Measurements from ENCODE around the gene SLC36A3. TPM values are rescaled to one million over a fixed set of nuclear protein-coding genes. Genes with fewer than 3 reads are reported as not detected.

SLC36A3 gene
- total and polyA plus RNA-seq, 2 of the 4 experiments (the other 2 are of a cell fraction) = not detected

DNA sequence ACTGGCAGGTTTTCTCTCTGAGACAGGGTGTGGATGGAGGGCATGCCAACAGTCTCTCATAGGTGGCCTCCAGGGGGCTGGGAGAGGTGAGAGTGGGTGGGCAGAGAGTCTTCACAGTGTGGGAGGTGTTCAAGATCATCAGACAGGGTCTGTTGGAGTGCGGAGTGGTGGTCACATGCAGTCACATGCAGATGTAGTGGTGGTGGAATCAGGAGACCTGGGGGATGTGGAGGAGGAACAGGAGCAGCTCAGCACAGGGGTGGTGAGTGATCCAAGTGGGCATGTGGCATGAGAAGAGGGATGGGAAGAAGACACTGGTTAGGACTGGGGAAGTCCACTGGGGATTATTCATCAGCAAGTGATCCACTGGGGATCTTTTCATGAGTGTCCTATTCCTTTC is 44.8 kb downstream of the SLC36A3 start:
- in situ Hi-C loops (cut with MboI; ENCODE audit: low sequenced_read_pairs) (no loop called here), dilution Hi-C loops (cut with HindIII; ENCODE audit: low sequenced_read_pairs, unreplicated experiment) (no loop called here), intact Hi-C loops (cut with micrococcal nuclease) (no loop called here)
- Histone ChIP-seq H3K79me1 (ENCODE audit: low read depth in 1 of 2, low read length in 2 of 2) (peaks cover 0 to under 1% of the 10 kb centered on the region in 2 experiments; a peak in 1 of 4 replicates), H3K36me3 (ENCODE audit: control insufficient read depth, insufficient read depth, low read length) (no peaks in the 10 kb centered on the region), H3K4me1 (ENCODE audit: control insufficient read depth, insufficient read depth, low read length) (no peaks in the 10 kb centered on the region; the same call in 1 of the 2 replicates), H4K20me1 (ENCODE audit: insufficient read depth, low read length) (no peaks in the 10 kb centered on the region), H3K9ac (ENCODE audit: low read depth, low read length) (no peak overlapping the region), H3K9me1 (ENCODE audit: insufficient read depth, low read length) (0 out of 2 replicates have a peak, but pooled peaks cover 2% of the 10 kb centered on the region), H4K5ac (ENCODE audit: low read depth, low read length) (no peak overlapping the region), H2BK20ac (ENCODE audit: low read depth, low read length) (no peak overlapping the region), H3K4me2 (ENCODE audit: low read depth, low read length) (no peak overlapping the region), H3K18ac (ENCODE audit: low read depth, low read length) (no peak overlapping the region), H3K23ac (ENCODE audit: low read depth, low read length) (no peak overlapping the region), H4K91ac (ENCODE audit: insufficient read depth, low read depth, low read length) (no peak overlapping the region), H2AFZ (replicated peaks; ENCODE audit: low read length, poor library complexity) (no peak overlapping the region), H3K4ac (ENCODE audit: low read depth, low read length) (no peak overlapping the region), H3K27me3 (ENCODE audit: control insufficient read depth, insufficient read depth, low read length) (no peaks in the 10 kb centered on the region), H3K14ac (replicated peaks; ENCODE audit: low read depth, low read length) (no peak overlapping the region), H3K56ac (ENCODE audit: extremely low read depth, insufficient read depth, low read length) (no peak overlapping the region), H3K27ac (ENCODE audit: insufficient read depth, low read length) (no peak overlapping the region), H2AK9ac (replicated peaks; ENCODE audit: low read depth, low read length, poor library complexity) (peak overlapping the region; percentile 42), H3K4me3 (ENCODE audit: insufficient read depth, low read depth, low read length) (no peak overlapping the region), H3K9me3 (ENCODE audit: control insufficient read depth, insufficient read depth, low read length) (no peaks in the 10 kb centered on the region), H2BK5ac (ENCODE audit: low read depth, low read length, poor library complexity, severe bottlenecking) (no peak overlapping the region), H2AK5ac (ENCODE audit: low read depth, low read length) (no peak overlapping the region), H2BK120ac (ENCODE audit: low read depth, low read length) (no peak overlapping the region), H2BK15ac (ENCODE audit: low read depth, low read length) (no peak overlapping the region), H4K8ac (ENCODE audit: low read depth in 2 of 2, low read length in 2 of 2) (no peak overlapping the region)
- WGBS, 2 experiments (ENCODE audit: extremely low coverage in 2 of 2, insufficient read length in 1 of 2) = 0% methylated on average over 1 of the region's 1 CpG; no CpG with 5 or more reads in 1 of the 2 experiments
- BruUV-seq (replicated peaks) = no TSS peak
- no peak for DNase-seq
- POLR2A ChIA-PET (ENCODE audit: unreplicated experiment) = no interaction called here
- CTCF ChIA-PET = interaction anchor here (0.7 kb wide), 1 partner anchor 20 kb away, joined by 4 read pairs; no protein-coding TSS in a partner anchor
- ATAC-seq (ENCODE audit: low read depth) = no peak
- TF ChIP-seq RFX5 (IDR thresholded peaks at IDR 0.05; ENCODE audit: low read depth, low read length) (no peak), RAD21 (IDR thresholded peaks at IDR 0.05; ENCODE audit: low read length) (no peak), RCOR1 (IDR thresholded peaks at IDR 0.05; ENCODE audit: insufficient replicate concordance, low read length) (no peak), MAFK (IDR thresholded peaks at IDR 0.05; ENCODE audit: low read depth, low read length) (no peak), NFE2L2 (IDR thresholded peaks at IDR 0.05; ENCODE audit: low read depth, low read length) (no peak)
- TF ChIP-seq, protein P1, sequence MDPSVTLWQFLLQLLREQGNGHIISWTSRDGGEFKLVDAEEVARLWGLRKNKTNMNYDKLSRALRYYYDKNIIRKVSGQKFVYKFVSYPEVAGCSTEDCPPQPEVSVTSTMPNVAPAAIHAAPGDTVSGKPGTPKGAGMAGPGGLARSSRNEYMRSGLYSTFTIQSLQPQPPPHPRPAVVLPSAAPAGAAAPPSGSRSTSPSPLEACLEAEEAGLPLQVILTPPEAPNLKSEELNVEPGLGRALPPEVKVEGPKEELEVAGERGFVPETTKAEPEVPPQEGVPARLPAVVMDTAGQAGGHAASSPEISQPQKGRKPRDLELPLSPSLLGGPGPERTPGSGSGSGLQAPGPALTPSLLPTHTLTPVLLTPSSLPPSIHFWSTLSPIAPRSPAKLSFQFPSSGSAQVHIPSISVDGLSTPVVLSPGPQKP (IDR thresholded peaks at IDR 0.05; ENCODE audit: borderline replicate concordance, low read depth, low read length) = no peak
- TF ChIP-seq, protein P2, sequence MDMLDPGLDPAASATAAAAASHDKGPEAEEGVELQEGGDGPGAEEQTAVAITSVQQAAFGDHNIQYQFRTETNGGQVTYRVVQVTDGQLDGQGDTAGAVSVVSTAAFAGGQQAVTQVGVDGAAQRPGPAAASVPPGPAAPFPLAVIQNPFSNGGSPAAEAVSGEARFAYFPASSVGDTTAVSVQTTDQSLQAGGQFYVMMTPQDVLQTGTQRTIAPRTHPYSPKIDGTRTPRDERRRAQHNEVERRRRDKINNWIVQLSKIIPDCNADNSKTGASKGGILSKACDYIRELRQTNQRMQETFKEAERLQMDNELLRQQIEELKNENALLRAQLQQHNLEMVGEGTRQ (IDR thresholded peaks at IDR 0.05; ENCODE audit: low read depth, low read length) = no peak

All from IMR-90 (cell line).